Measurements from ENCODE around the gene RSPO3.

DNA sequence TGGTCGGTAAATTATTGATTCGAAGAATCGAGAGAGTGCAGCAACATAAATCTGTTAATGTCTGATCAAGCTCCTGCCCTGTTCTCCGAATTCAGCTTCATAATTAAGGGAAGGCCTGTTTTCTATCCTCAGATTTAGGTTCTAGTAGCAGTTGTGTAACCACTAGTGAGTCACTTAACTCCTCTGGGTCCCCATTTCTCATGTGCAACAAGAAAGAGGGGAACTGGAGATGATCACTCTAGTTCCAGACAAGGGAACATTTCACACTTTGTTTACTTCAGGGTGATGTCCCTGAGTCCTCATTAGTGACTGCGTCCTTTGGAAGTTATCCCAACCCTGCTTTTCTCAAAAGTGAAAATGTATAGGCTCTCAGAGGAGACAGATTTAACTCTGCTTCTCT is 80.1 kb downstream of the RSPO3 start:
- TF ChIP-seq CTCF (IDR thresholded peaks at IDR 0.05), result no peak
- TF ChIP-seq POLR2A (IDR thresholded peaks at IDR 0.05), result no peak

All from right lobe of liver (tissue), 4 donors.